G401 (cell line): ENCODE measurements around the gene ABCC4. TPM values are rescaled to one million over a fixed set of nuclear protein-coding genes. Genes with fewer than 3 reads are reported as not detected.
"Not testable (repeated sequence)": the region's sequence is repeated elsewhere in the genome, so short reads cannot be mapped to it uniquely, and the experiment has no call there.

ENCODE experiments used
- DNase-seq: peaks from one replicate; pipeline ENCODE4 v3.0.0-alpha.2; 2015; ENCODE audit warnings: low spot score
- in situ Hi-C: cut with HindIII; loops from 2 replicates; pipeline ENCODE4 v1.10.0; 2016; ENCODE audit warnings: low sequenced_read_pairs, mixed read lengths
- total RNA-seq: library from RNA; depleted of rRNA; stranded (reverse); fragments of >200 nt; shearing (Covaris generic); gene quantifications from 2 replicates; pipeline ENCODE4 v1.2.3, GENCODE V29; 2014

Gene ABCC4
- total RNA-seq, 1 experiment from 2014 or later = 12.9 TPM

- in situ Hi-C loops = no loop called here
- no peak for DNase-seq
Observed at GRCh38 chr13:95181586-95181985, 119.7 kb downstream of the ABCC4 start.

GRCh38 chr13:95180513-95181245, 120.6 kb downstream of the ABCC4 start:
- in situ Hi-C loops = no loop called here
- DNase-seq = no peak

- DNase-seq = no peak
- in situ Hi-C loops = no loop called here
Observed at GRCh38 chr13:95176611-95177259, 124.5 kb downstream of the ABCC4 start.

- no peak for DNase-seq
- in situ Hi-C loops = no loop called here
Observed at GRCh38 chr13:95174517-95174916, 126.7 kb downstream of the ABCC4 start.

GRCh38 chr13:95168191-95168590, 133.1 kb downstream of the ABCC4 start:
- in situ Hi-C loops = no loop called here

GRCh38 chr13:95167003-95167402, 134.2 kb downstream of the ABCC4 start:
- in situ Hi-C loops, DNase-seq: not testable (repeated sequence)

More at GRCh38 chr13:95168191-95168590, 133.1 kb downstream of the ABCC4 start:
- no peak for DNase-seq

- in situ Hi-C loops = no loop called here
- DNase-seq = no peak
Observed at GRCh38 chr13:95164830-95165229, 136.4 kb downstream of the ABCC4 start.

- DNase-seq = no peak
- in situ Hi-C loops = no loop called here
Observed at GRCh38 chr13:95160112-95160906, 140.9 kb downstream of the ABCC4 start.

GRCh38 chr13:95159458-95159857, 141.8 kb downstream of the ABCC4 start:
- in situ Hi-C loops = no loop called here
- DNase-seq = no peak

GRCh38 chr13:95156208-95156607, 145.0 kb downstream of the ABCC4 start:
- DNase-seq = no peak
- in situ Hi-C loops = no loop called here

- no peak for DNase-seq
- in situ Hi-C loops = no loop called here
Observed at GRCh38 chr13:95155504-95155903, 145.7 kb downstream of the ABCC4 start.

- DNase-seq = no peak
- in situ Hi-C loops = no loop called here
Observed at GRCh38 chr13:95155093-95155492, 146.2 kb downstream of the ABCC4 start.

- no peak for DNase-seq
- in situ Hi-C loops = no loop called here
Observed at GRCh38 chr13:95154413-95154886, 146.8 kb downstream of the ABCC4 start.

GRCh38 chr13:95153647-95154412, 147.4 kb downstream of the ABCC4 start:
- in situ Hi-C loops = no loop called here
- no peak for DNase-seq

- in situ Hi-C loops = no loop called here
- no peak for DNase-seq
Observed at GRCh38 chr13:95151942-95152587, 149.2 kb downstream of the ABCC4 start.

GRCh38 chr13:95150555-95150954, 150.7 kb downstream of the ABCC4 start:
- DNase-seq = no peak

GRCh38 chr13:95146486-95146885, 154.8 kb downstream of the ABCC4 start:
- DNase-seq = no peak

More at GRCh38 chr13:95150555-95150954, 150.7 kb downstream of the ABCC4 start:
- in situ Hi-C loops = no loop called here

GRCh38 chr13:95145587-95145986, 155.7 kb downstream of the ABCC4 start:
- in situ Hi-C loops = no loop called here

More at GRCh38 chr13:95146486-95146885, 154.8 kb downstream of the ABCC4 start:
- in situ Hi-C loops = no loop called here

GRCh38 chr13:95140502-95140901, 160.7 kb downstream of the ABCC4 start:
- in situ Hi-C loops = no loop called here
- no peak for DNase-seq

More at GRCh38 chr13:95145587-95145986, 155.7 kb downstream of the ABCC4 start:
- no peak for DNase-seq
